ENCODE data around the gene LRRC27.

DNA sequence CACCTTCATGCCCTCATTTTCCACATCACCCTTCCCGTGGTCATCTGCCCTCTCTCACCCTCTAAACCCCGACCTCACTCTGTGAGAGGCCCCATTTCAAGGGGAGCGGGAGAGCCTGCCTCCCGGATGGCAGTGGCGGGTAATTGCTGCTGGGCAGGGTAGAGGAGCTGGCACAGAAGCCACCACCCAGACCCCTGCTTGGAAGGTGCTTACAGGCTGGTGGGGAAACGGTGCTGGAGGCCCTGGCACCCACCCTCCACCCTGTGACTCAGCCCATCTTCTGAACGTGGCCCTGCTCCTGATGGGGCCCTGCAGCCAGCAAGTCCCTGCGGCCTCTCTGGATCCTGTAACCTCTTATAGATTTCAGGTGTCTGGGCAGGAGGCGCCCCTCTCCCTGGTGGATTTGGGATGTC lies 54.4 kb downstream of the LRRC27 start:
- TF ChIP-seq CTCF (IDR thresholded peaks at IDR 0.05; ENCODE audit: low read length) (no peak), EZH2 (IDR thresholded peaks at IDR 0.05; ENCODE audit: borderline replicate concordance, low read length) (no peak)

Data from OCI-LY1 (cell line).